GM23248 (cell line): Measurements from ENCODE around the gene VPS8. TPM values are rescaled to one million over a fixed set of nuclear protein-coding genes. Genes with fewer than 3 reads are reported as not detected.

Source experiments
- DNase-seq: peaks from one replicate; pipeline ENCODE4 v3.0.0-alpha.2; 2015
- H2AFZ ChIP-seq: fragments of 200-600 bp; sonication (generic); 2 replicates; pipeline ENCODE4 v1.6.1; 2016; ENCODE audit warnings: antibody characterized with exemption
- H3F3A ChIP-seq: fragments of 200-600 bp; sonication (generic); 2 replicates; pipeline ENCODE4 v1.6.1; 2016; ENCODE audit warnings: mild to moderate bottlenecking, antibody characterized with exemption, mixed run types; ENCODE audit not compliant: insufficient read depth
- H3K27ac ChIP-seq: fragments of 200-600 bp; sonication (generic); 2 replicates; pipeline ENCODE4 v1.5.1; 2016; ENCODE audit warnings: mild to moderate bottlenecking
- H3K27me3 ChIP-seq: fragments of 200-600 bp; sonication (generic); replicated peaks from 2 replicates; pipeline ENCODE4 v1.6.1; 2016; ENCODE audit warnings: mild to moderate bottlenecking; ENCODE audit not compliant: insufficient read depth
- H3K36me3 ChIP-seq: fragments of 200-600 bp; sonication (generic); 2 replicates; pipeline ENCODE4 v1.6.1; 2016; ENCODE audit warnings: low read depth, mild to moderate bottlenecking
- H3K4me1 ChIP-seq: fragments of 200-600 bp; sonication (generic); 2 replicates; pipeline ENCODE4 v1.6.1; 2016; ENCODE audit warnings: mild to moderate bottlenecking; ENCODE audit not compliant: insufficient read depth
- H3K4me2 ChIP-seq: fragments of 200-600 bp; sonication (generic); one replicate; pipeline ENCODE4 v1.6.1; 2016; ENCODE audit warnings: mild to moderate bottlenecking; ENCODE audit not compliant: unreplicated experiment
- H3K4me3 ChIP-seq: fragments of 200-600 bp; sonication (generic); 2 replicates; pipeline ENCODE4 v1.5.1; 2016; ENCODE audit warnings: mild to moderate bottlenecking
- H3K79me2 ChIP-seq: fragments of 200-600 bp; sonication (generic); 2 replicates; pipeline ENCODE4 v1.6.1; 2016; ENCODE audit warnings: mild to moderate bottlenecking; ENCODE audit not compliant: insufficient read depth
- H3K9ac ChIP-seq: fragments of 200-600 bp; sonication (generic); 2 replicates; pipeline ENCODE4 v1.6.1; 2016; ENCODE audit warnings: mild to moderate bottlenecking
- H3K9me2 ChIP-seq: fragments of 200-600 bp; sonication (generic); 2 replicates; pipeline ENCODE4 v1.6.1; 2016; ENCODE audit warnings: mixed run types, mild to moderate bottlenecking, moderate library complexity; ENCODE audit not compliant: insufficient read depth
- H3K9me3 ChIP-seq: fragments of 200-600 bp; sonication (generic); one replicate; pipeline ENCODE4 v1.6.1; 2017; ENCODE audit warnings: low read depth
- H4K20me1 ChIP-seq: fragments of 200-600 bp; sonication (generic); 2 replicates; pipeline ENCODE4 v1.6.0; 2016; ENCODE audit not compliant: insufficient read depth
- EZH2 ChIP-seq: fragments of 200-600 bp; sonication (generic); IDR thresholded peaks from 2 replicates; pipeline ENCODE4 v1.6.1; 2018; ENCODE audit warnings: antibody characterized with exemption, mild to moderate bottlenecking; ENCODE audit not compliant: insufficient read depth, poor library complexity, severe bottlenecking
- EZH2phosphoT487 ChIP-seq: fragments of 200-600 bp; sonication (generic); IDR thresholded peaks from 2 replicates; pipeline ENCODE4 v1.6.1; 2018; ENCODE audit warnings: antibody characterized with exemption, moderate library complexity, mild to moderate bottlenecking, low read depth; ENCODE audit not compliant: insufficient read depth
- WGBS, 2 experiments: methylation state at CpG; one replicate each; pipeline ENCODE4 v1.1.6; 2015 to 2017; ENCODE audit warnings: low lambda C conversion rate in 2 of 2, low coverage in 1 of 2; ENCODE audit errors: missing lambda C conversion rate in 2 of 2; 5-methylcytosine and 5-hydroxymethylcytosine counted together
- in situ Hi-C: fragments of 300-500 bp; cut with MboI; formaldehyde crosslinking; loops from 2 replicates; pipeline ENCODE4 v1.15.0; 2020
- polyA plus RNA-seq: library from polyadenylated mRNA; unstranded; fragments of >200 nt; fragmentation: Nextera tagmentation; extraction: Ambion mirVana; gene quantifications from 2 replicates; pipeline ENCODE4 v1.2.1, GENCODE V29; 2016
- total RNA-seq: library from RNA; depleted of rRNA; stranded (reverse); fragments of >200 nt; shearing (Covaris generic); gene quantifications from 2 replicates; pipeline ENCODE4 v1.2.3, GENCODE V29; 2014

VPS8 gene
- total and polyA plus RNA-seq, 2 experiments from 2014 or later = 17.8 to 45.5 TPM

GRCh38 chr3:185069037-185070030, 257.4 kb downstream of the VPS8 start:
- Histone ChIP-seq H3K36me3 (no peaks in the 10 kb centered on the region), H3K4me2 (no peak overlapping the region), H4K20me1 (no peaks in the 10 kb centered on the region), H3K9ac (no peak overlapping the region), H3K9me2 (no peaks in the 10 kb centered on the region), H3K9me3 (no peaks in the 10 kb centered on the region), H3K4me1 (no peaks in the 10 kb centered on the region), H3K27me3 (no peaks in the 10 kb centered on the region; the same call in 1 of the 2 replicates), H3K79me2 (no peaks in the 10 kb centered on the region), H3K27ac (no peak overlapping the region), H3F3A (no peaks in the 10 kb centered on the region), H2AFZ (no peak overlapping the region), H3K4me3 (no peak overlapping the region)
- DNase-seq = no peak
- 61 to 64% methylated on average over 27 to 28 of the region's 28 CpGs for WGBS, 2 experiments
- in situ Hi-C loops = no loop called here
- TF ChIP-seq EZH2phosphoT487 (no peak), EZH2 (no peak)

- Histone ChIP-seq H3F3A (no peaks in the 10 kb centered on the region), H4K20me1 (no peaks in the 10 kb centered on the region), H3K9me2 (no peaks in the 10 kb centered on the region), H3K4me2 (no peak overlapping the region), H3K9ac (no peak overlapping the region), H3K79me2 (no peaks in the 10 kb centered on the region), H3K9me3 (no peaks in the 10 kb centered on the region), H3K4me1 (no peaks in the 10 kb centered on the region), H3K36me3 (no peaks in the 10 kb centered on the region), H2AFZ (no peak overlapping the region), H3K4me3 (no peak overlapping the region), H3K27ac (no peak overlapping the region), H3K27me3 (no peaks in the 10 kb centered on the region; the same call in 1 of the 2 replicates)
- in situ Hi-C loops = no loop called here
- peak; percentile 42 for DNase-seq
- TF ChIP-seq EZH2phosphoT487 = no peak
- no peak for TF ChIP-seq EZH2
- 50 to 51% methylated on average over 22 of the region's 22 CpGs for WGBS, 2 experiments
Observed at GRCh38 chr3:185070491-185071286, 258.7 kb downstream of the VPS8 start.

GRCh38 chr3:185071287-185071800, 259.4 kb downstream of the VPS8 start:
- no peak overlapping the region for H3K9ac ChIP-seq
- H2AFZ ChIP-seq = no peak overlapping the region
- DNase-seq = no peak
- H3K27ac ChIP-seq = no peak overlapping the region
- H3F3A ChIP-seq = no peaks in the 10 kb centered on the region
- no peaks in the 10 kb centered on the region; the same call in 1 of the 2 replicates for H3K27me3 ChIP-seq
- WGBS, 2 experiments = 45 to 51% methylated on average over 7 of the region's 7 CpGs
- H3K9me2 ChIP-seq = no peaks in the 10 kb centered on the region
- H3K4me1 ChIP-seq = no peaks in the 10 kb centered on the region
- no peak overlapping the region for H3K4me2 ChIP-seq
- H3K36me3 ChIP-seq = no peaks in the 10 kb centered on the region
- H3K9me3 ChIP-seq = no peaks in the 10 kb centered on the region
- no peak for TF ChIP-seq EZH2phosphoT487
- TF ChIP-seq EZH2 = no peak
- no peaks in the 10 kb centered on the region for H3K79me2 ChIP-seq
- no peaks in the 10 kb centered on the region for H4K20me1 ChIP-seq
- H3K4me3 ChIP-seq = no peak overlapping the region
- in situ Hi-C loops = no loop called here

- no peaks in the 10 kb centered on the region for H3F3A ChIP-seq
- TF ChIP-seq EZH2 = no peak
- H3K27ac ChIP-seq = no peak overlapping the region
- no peak overlapping the region for H3K4me3 ChIP-seq
- no peaks in the 10 kb centered on the region for H3K27me3 ChIP-seq
- no peak overlapping the region for H3K9ac ChIP-seq
- no peaks in the 10 kb centered on the region for H3K36me3 ChIP-seq
- no peak for DNase-seq
- in situ Hi-C loops = no loop called here
- 75 to 83% methylated on average over 13 of the region's 13 CpGs for WGBS, 2 experiments
- no peaks in the 10 kb centered on the region for H3K9me2 ChIP-seq
- no peak overlapping the region for H2AFZ ChIP-seq
- no peaks in the 10 kb centered on the region for H3K79me2 ChIP-seq
- H3K4me2 ChIP-seq = no peak overlapping the region
- H4K20me1 ChIP-seq = no peaks in the 10 kb centered on the region
- H3K9me3 ChIP-seq = no peaks in the 10 kb centered on the region
- H3K4me1 ChIP-seq = no peaks in the 10 kb centered on the region
Observed at GRCh38 chr3:185075547-185075946, 263.6 kb downstream of the VPS8 start.
